HG03558 (cell line): ENCODE data around the gene ADGRB3.
"Not testable (repeated sequence)": the region's sequence is repeated elsewhere in the genome, so short reads cannot be mapped to it uniquely, and the experiment has no call there.

Experiments
- ATAC-seq: cut with Tn5 transposase; IDR thresholded peaks from one replicate; pipeline ENCODE4 v1.9.1; 2021; ENCODE audit warnings: moderate number of reproducible peaks; ENCODE audit not compliant: unreplicated experiment; ENCODE audit errors: extremely low read depth

The ADGRB3 gene

GRCh38 chr6:68732423-68732822, 97.3 kb downstream of the ADGRB3 start:
- ATAC-seq, result no peak

GRCh38 chr6:68735866-68736265, 100.8 kb downstream of the ADGRB3 start:
- ATAC-seq, result no peak

- no peak for ATAC-seq
These were observed 102.0 kb downstream of the ADGRB3 start for GRCh38 chr6:68737061-68737460.

- ATAC-seq, result no peak
These were observed 103.0 kb downstream of the ADGRB3 start for GRCh38 chr6:68738039-68738438.

- no peak for ATAC-seq
These were observed 105.9 kb downstream of the ADGRB3 start for GRCh38 chr6:68740828-68741500.

GRCh38 chr6:68741501-68742386, 106.7 kb downstream of the ADGRB3 start:
- ATAC-seq, result no peak

- ATAC-seq, result no peak
These were observed 108.0 kb downstream of the ADGRB3 start for GRCh38 chr6:68743099-68743498.

GRCh38 chr6:68744376-68744775, 109.3 kb downstream of the ADGRB3 start:
- ATAC-seq, result not testable (repeated sequence)

GRCh38 chr6:68746376-68746775, 111.3 kb downstream of the ADGRB3 start:
- no peak for ATAC-seq

GRCh38 chr6:68747110-68747790, 112.2 kb downstream of the ADGRB3 start:
- no peak for ATAC-seq

GRCh38 chr6:68747832-68748231, 112.8 kb downstream of the ADGRB3 start:
- ATAC-seq, result not testable (repeated sequence)

GRCh38 chr6:68754681-68755213, 119.7 kb downstream of the ADGRB3 start:
- no peak for ATAC-seq

GRCh38 chr6:68756454-68757375, 121.6 kb downstream of the ADGRB3 start:
- no peak for ATAC-seq

GRCh38 chr6:68757821-68758220, 122.7 kb downstream of the ADGRB3 start:
- ATAC-seq, result no peak

GRCh38 chr6:68758559-68758958, 123.5 kb downstream of the ADGRB3 start:
- no peak for ATAC-seq

- no peak for ATAC-seq
These were observed 125.4 kb downstream of the ADGRB3 start for GRCh38 chr6:68760485-68760884.

- no peak for ATAC-seq
These were observed 126.0 kb downstream of the ADGRB3 start for GRCh38 chr6:68760941-68761676.

GRCh38 chr6:68761985-68762384, 126.9 kb downstream of the ADGRB3 start:
- ATAC-seq, result no peak

GRCh38 chr6:68771426-68771825, 136.3 kb downstream of the ADGRB3 start:
- no peak for ATAC-seq
